Activated naive CD4-positive, alpha-beta T cell treated with anti-CD3 and anti-CD28 coated beads, Interleukin-2, amount 50 U/mL, for 24 hours (primary cell): ENCODE results near the gene CDPF1.
"Not testable (repeated sequence)": the region's sequence is repeated elsewhere in the genome, so short reads cannot be mapped to it uniquely, and the experiment has no call there.

Experiments used
- H3K27ac Mint-ChIP-seq: one replicate; pipeline ENCODE4 v1.8.0; 2021; ENCODE audit warnings: mild to moderate bottlenecking, mixed read lengths
- H3K27me3 Mint-ChIP-seq: one replicate; pipeline ENCODE4 v1.8.0; 2021; ENCODE audit warnings: mixed read lengths
- H3K36me3 Mint-ChIP-seq: one replicate; pipeline ENCODE4 v1.8.0; 2021; ENCODE audit warnings: mixed read lengths
- H3K4me1 Mint-ChIP-seq: one replicate; pipeline ENCODE4 v1.8.0; 2021; ENCODE audit warnings: mixed read lengths
- H3K4me3 Mint-ChIP-seq: one replicate; pipeline ENCODE4 v1.8.0; 2021; ENCODE audit warnings: mild to moderate bottlenecking, mixed read lengths
- H3K9me3 Mint-ChIP-seq: one replicate; pipeline ENCODE4 v1.8.0; 2021; ENCODE audit warnings: mixed read lengths

CDPF1 gene

DNA sequence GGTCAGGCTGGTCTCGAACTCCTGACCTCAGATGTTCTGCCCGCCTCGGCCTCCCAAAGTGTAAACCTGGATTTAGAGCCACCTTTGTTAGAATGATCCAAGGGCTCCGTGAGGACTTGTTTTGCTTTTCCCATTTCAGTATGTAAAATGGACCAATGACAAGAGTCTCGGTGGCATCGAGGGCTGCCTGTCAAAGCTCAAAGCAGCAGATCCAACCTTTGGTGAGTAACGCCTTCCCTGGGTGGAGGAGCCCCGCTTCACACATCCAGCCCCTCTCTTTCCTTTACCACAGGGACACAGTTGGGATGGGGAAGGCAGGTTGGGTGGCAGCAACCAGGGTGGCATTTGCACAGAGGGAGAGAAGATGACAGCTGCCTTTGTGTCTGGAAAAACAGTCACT lies 22.1 kb upstream of the CDPF1 start:
- no peaks in the 10 kb centered on the region for H3K9me3 Mint-ChIP-seq

DNA sequence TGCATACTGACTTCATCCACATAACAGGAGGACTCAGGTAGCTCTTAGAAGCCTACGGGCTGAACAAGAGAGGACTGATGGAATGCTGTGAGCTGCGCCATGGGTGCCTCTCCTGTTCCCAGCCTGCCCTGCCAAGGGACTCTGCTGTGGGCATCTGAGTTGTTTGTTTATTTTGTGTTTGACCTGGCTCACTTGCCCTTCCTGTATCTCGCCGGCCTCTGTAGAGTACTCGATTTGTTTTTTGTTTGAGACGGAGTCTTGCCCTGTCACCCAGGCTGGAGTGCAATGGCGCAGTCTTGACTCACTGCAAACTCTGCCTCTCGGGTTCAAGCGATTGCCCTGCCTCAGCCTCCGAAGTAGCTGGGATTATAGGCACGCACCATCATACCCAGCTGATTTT lies 19.5 kb upstream of the CDPF1 start:
- Mint-ChIP-seq H3K4me1 (peaks cover 15% of the 10 kb centered on the region), H3K36me3 (no peaks in the 10 kb centered on the region), H3K9me3 (no peaks in the 10 kb centered on the region), H3K27me3 (peaks cover 5% of the 10 kb centered on the region), H3K4me3 (peak overlapping the region; percentile 65), H3K27ac (no peak overlapping the region)

More for the DNA sequence above, 22.1 kb upstream of the CDPF1 start:
- Mint-ChIP-seq H3K4me3 (no peak overlapping the region), H3K4me1 (peaks cover 14% of the 10 kb centered on the region), H3K27me3 (no peaks in the 10 kb centered on the region), H3K27ac (no peak overlapping the region), H3K36me3 (peaks cover 5% of the 10 kb centered on the region)

DNA sequence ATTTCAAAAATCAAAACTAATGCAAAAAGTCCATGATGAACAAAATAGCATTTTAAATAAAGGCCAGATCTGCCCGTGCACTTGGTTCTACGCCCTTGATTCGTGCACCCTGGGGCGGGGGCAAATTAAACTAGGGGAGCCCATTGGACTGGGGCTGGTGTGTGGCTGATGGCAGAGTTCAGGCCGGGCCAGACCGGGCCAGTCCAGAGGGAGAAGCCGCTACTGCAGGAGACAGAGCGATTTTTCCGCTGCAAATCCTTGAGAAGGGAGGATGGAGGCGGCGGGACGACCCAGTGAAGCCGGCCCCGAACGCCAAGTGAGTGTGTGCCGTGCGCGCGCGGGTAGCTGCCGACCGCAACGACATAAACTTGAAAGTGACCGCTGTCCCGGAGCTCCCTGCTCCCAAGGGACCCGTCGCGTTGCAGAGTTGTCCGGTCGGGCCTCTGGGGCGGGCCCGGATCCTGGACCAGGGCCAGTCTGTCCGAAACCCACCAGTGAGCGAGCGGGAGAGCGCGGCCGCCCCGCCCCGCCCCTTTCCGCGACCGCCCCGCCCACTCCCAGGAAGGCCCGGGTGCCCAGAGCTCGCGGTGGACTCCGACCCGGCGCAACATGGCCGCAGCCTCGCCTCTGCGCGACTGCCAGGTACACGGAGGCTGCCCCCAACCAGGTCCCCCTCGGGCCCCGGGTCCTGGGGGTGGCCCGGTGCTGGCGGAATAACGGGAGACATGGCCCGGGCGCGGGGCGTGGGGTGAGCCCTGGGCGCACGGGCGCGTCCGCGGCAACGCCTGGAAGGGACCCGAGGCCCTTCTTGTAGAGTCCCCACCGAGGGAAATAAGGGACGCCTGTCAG lies 17.6 kb upstream of the CDPF1 start, which contains the start of gene TTC38:
TSS of gene TTC38 (plus strand) at position 578 of the 849 bp plus-strand sequence. CDS start at position 610, 32 bp downstream.
- H3K4me1 Mint-ChIP-seq: peaks cover 15% of the 10 kb centered on the region
- H3K27me3 Mint-ChIP-seq: peaks cover 18% of the 10 kb centered on the region
- no peak within 1 kb of the TSS for H3K27ac Mint-ChIP-seq
- H3K4me3 Mint-ChIP-seq: peak within 1 kb of the TSS; percentile 89
- no peaks in the 10 kb centered on the region for H3K9me3 Mint-ChIP-seq
- no peaks in the 10 kb centered on the region for H3K36me3 Mint-ChIP-seq

DNA sequence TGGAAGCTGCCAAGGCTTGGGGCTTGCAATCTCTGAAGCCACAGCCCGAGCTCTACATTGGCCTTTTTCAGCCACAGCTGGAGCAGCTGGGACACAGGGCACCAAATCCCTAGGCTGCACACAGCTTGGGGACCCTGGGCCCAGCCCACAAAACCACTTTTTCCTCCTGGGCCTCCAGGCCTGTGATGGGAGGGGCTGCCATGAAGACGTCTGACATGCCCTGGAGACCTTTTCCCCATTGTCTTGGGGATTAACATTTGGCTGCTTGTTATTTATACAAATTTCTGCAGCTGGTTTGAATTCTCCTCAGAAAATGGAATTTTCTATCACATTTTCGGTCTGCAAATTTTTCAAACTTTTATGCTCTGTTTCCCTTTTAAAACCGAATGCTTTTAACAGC lies 15.5 kb upstream of the CDPF1 start:
- not testable (repeated sequence) for H3K27ac Mint-ChIP-seq, H3K9me3 Mint-ChIP-seq, H3K4me3 Mint-ChIP-seq, H3K36me3 Mint-ChIP-seq
- Mint-ChIP-seq H3K27me3 (peaks cover 36% of the 10 kb centered on the region), H3K4me1 (peaks cover 15% of the 10 kb centered on the region)

DNA sequence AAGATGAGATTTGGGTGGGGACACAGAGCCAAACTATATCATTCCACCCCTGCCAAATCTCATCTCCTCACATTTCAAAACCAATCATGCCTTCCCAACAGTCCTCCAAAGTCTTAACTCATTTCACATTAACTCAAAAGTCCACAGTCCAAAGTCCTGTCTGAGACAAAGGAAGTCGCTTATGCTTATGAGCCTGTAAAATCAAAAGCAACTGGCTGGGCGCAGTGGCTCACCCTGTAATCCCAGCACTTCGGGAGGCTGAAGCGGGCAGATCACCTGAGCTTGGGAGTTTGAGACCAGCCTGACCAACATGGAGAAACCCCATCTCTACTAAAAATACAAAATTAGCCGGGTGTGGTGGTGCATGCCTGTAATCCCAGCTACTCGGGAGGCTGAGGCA lies 14.4 kb upstream of the CDPF1 start:
- Mint-ChIP-seq H3K4me1 (peaks cover 12% of the 10 kb centered on the region), H3K27me3 (peaks cover 44% of the 10 kb centered on the region)
- not testable (repeated sequence) for H3K4me3 Mint-ChIP-seq, H3K27ac Mint-ChIP-seq, H3K9me3 Mint-ChIP-seq, H3K36me3 Mint-ChIP-seq

DNA sequence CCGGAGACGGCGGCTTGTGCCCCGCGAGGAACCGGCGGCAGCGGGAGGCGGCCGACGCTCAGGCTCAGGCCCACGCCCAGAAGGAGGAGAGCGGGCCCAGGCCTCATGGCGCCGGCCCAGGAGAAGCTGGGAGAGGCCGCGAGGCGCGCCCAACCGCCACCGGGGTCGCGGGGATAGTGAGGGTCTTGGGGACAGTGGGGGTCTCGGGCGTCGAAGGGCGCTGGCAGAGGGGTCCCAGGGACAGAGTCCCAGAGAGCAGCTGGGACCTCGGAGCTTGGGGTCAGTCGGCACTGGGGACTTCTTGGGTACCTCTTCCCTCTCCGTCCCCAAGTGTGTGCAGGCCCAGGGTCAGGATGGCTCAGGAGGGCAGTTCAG lies 13.1 kb upstream of the CDPF1 start, which contains the start of gene PKDREJ:
TSS of gene PKDREJ (minus strand) at position 128 of the 375 bp plus-strand sequence. CDS start at position 107, 21 bp downstream.
- Mint-ChIP-seq H3K27ac (no peak within 1 kb of the TSS), H3K36me3 (no peaks in the 10 kb centered on the region), H3K9me3 (no peaks in the 10 kb centered on the region), H3K27me3 (peaks cover 44% of the 10 kb centered on the region), H3K4me1 (peaks cover 9% of the 10 kb centered on the region), H3K4me3 (peak within 1 kb of the TSS; percentile 44)

DNA sequence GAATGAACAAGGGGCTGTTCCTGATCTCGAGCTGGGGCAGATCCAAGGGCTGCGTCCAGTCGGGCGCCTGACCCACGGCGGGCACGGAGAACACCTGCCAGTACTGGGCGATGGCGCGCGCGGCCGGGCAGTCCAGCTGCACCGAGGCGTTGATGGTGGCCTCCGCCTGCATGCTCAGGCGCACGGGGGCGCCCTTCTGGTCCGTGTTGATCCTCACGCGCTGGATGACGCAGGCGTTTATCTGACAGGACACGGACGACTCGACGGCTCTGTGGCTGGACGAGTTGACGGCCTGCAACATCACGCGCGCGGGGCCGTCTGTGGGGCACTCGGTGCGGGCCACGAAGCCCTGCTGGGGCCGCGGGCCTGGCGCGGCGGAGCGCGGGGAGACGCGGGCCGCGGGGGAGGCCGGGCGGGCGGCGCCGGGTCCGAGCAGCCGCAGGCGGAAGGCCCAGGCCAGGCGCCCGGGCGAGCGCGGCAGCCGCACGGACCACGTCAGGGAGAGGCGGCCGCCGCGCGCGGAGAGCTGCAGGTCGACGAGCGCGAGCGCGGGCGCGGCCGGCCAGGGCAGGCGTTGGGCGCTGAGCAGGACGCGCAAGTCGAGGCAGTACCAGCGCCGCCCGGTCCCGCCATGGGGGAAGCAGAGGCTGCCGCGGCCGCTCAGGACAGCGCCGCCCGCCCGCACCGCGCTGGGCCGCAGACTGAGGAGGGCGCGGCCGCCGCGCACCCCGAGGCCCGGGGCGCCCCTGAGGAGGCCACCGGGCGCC lies 12.5 kb upstream of the CDPF1 start:
- Mint-ChIP-seq H3K36me3 (no peaks in the 10 kb centered on the region), H3K4me1 (peaks cover 6% of the 10 kb centered on the region), H3K9me3 (no peaks in the 10 kb centered on the region), H3K27me3 (peaks cover 44% of the 10 kb centered on the region), H3K27ac (no peak overlapping the region), H3K4me3 (no peak overlapping the region)

DNA sequence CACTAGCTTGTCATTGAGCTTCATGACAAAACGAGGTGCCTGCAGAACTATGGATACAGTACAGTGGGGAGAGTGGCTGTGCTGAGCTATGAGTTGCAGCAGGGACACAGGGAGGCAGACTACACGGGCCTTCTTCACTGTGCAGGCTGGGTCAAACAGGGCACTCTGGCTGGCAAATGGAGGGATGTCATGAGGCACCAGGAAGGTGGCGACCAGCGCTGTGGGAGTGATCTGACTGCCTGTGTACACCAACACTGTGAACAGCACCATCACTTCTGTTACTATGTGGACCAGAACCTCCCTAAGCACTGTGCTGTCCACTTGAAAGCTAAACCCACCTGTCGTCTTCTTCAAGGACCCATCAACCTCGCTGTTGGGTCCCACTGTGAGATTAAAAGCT lies 9.9 kb upstream of the CDPF1 start:
- Mint-ChIP-seq H3K4me1 (no peaks in the 10 kb centered on the region), H3K9me3 (no peaks in the 10 kb centered on the region), H3K4me3 (no peak overlapping the region), H3K27me3 (peaks cover 39% of the 10 kb centered on the region), H3K36me3 (no peaks in the 10 kb centered on the region), H3K27ac (no peak overlapping the region)

DNA sequence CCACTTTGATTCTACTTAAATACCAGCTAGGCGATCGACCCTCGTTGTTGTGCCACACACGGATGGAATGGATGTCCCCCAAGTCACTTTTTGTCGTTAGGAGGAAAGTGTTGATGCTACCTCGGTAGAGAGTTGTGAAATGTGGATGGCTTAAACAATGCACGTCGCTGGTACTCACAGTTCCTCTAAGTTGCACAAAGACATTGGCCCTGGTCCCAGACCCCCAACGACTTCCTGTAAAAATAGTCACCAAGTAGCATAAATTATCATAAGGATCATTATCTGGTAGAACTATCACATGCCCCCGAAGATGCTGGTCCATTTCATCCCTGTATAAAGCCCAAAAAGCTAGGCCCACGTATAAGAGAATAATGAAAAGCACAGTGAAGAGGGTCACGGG lies 9.3 kb upstream of the CDPF1 start:
- Mint-ChIP-seq H3K9me3 (no peaks in the 10 kb centered on the region), H3K27me3 (peaks cover 37% of the 10 kb centered on the region), H3K36me3 (no peaks in the 10 kb centered on the region), H3K4me3 (no peak overlapping the region), H3K27ac (no peak overlapping the region), H3K4me1 (peaks cover 2% of the 10 kb centered on the region)

DNA sequence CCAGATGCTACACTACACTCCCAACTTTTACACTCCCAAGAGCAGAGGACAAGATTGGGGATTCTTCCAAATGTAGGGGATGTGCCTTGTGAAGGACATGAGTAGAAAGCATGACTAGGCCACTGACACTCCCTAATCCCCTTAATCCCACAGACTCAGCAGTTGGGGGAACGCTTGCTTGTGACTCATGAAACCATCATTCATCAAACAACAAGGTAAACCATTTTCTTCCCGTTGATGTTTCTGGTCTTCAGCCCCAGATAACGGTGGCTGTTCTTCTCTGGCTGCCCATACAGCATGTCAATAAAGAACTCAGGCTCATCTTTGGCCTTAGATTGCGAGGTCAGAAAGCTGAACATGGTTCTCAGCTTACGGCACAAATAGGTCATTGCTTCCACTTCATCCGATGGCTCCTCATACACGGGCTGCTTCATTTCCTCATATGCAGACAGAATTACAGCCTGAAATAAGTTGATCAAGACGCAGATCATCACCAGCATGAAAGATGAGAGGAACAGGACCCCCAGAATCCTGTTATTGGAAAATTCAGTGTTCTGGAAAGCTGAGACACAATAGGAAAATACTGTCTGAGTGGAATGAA lies 6.4 kb upstream of the CDPF1 start:
- Mint-ChIP-seq H3K4me1 (peaks cover 13% of the 10 kb centered on the region), H3K4me3 (no peak overlapping the region), H3K36me3 (no peaks in the 10 kb centered on the region), H3K27ac (no peak overlapping the region), H3K27me3 (peaks cover 15% of the 10 kb centered on the region), H3K9me3 (no peaks in the 10 kb centered on the region)

DNA sequence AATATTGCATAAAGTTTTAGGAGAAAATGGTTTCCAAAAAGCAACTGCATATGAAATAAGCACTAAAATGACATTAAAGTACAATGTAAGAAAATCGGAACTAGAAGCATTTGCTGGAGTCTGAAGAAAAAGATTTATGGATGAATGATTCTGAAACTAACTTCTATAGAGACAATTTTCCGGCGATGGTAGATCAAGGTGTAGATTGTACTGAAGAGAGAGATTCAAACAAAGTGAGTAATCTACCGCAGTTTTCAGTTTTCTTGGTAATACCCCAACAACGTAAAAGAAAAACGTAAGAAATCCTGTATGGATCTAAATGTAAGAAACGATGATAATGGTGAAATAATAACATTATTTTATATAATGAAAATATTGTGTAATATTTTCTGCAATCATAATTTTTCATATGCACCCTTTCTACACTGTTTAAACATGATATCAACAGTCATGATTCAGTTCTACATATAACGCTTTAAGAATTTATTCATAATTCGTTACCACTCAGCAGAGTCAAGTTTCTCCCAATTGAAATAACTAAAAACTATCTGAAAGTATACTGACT lies 1.8 kb upstream of the CDPF1 start:
- H3K27me3 Mint-ChIP-seq: no peaks in the 10 kb centered on the region
- no peaks in the 10 kb centered on the region for H3K9me3 Mint-ChIP-seq
- peak overlapping the region; percentile 68 for H3K27ac Mint-ChIP-seq
- H3K36me3 Mint-ChIP-seq: no peaks in the 10 kb centered on the region
- peaks cover 29% of the 10 kb centered on the region for H3K4me1 Mint-ChIP-seq
- H3K4me3 Mint-ChIP-seq: peak overlapping the region; percentile 83

DNA sequence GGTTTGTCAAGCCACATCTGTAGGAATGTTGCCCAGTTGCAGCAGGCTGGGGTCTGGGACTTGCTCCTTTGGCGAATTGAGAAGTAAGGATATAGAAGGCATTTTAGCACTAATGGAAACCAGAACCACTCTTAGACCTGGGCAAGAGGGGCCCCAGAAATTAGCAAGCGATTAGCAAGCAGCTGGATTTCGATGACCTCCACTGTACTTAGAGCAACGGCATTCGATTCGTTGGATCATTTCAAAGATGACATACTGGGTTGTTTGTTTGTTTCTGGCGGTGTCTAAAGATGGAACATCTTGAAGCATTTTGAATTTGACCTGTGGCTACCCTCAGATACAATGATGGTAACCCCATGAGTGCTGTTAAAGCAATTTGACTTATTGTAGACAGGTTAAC lies 1.2 kb upstream of the CDPF1 start:
- peak overlapping the region; percentile 83 for H3K4me3 Mint-ChIP-seq
- H3K27me3 Mint-ChIP-seq: no peaks in the 10 kb centered on the region
- no peaks in the 10 kb centered on the region for H3K9me3 Mint-ChIP-seq
- H3K27ac Mint-ChIP-seq: peak overlapping the region; percentile 68
- peaks cover 29% of the 10 kb centered on the region for H3K4me1 Mint-ChIP-seq
- no peaks in the 10 kb centered on the region for H3K36me3 Mint-ChIP-seq

DNA sequence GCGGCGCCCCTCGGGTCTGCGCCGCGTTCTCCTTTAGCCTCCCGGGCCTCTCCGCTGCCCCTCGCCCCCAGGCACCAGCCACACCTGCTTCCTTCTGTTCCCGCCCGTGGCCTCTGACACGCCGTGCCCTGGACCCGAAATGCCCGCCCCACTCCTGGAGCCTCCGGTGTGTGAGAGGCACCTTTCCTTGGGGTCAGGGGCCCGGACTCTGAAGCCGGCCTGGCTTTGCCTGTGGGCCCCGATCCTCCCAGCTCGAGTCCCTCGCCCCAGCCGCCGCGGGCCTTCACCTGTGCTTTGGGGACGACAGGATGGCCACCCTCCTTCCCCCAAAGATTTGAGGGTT lies 661 bp upstream of the CDPF1 start:
- Mint-ChIP-seq H3K4me1 (peaks cover 29% of the 10 kb centered on the region), H3K27ac (peak overlapping the region; percentile 74), H3K27me3 (no peaks in the 10 kb centered on the region), H3K9me3 (no peaks in the 10 kb centered on the region), H3K4me3 (peak overlapping the region; percentile 83), H3K36me3 (no peaks in the 10 kb centered on the region)

DNA sequence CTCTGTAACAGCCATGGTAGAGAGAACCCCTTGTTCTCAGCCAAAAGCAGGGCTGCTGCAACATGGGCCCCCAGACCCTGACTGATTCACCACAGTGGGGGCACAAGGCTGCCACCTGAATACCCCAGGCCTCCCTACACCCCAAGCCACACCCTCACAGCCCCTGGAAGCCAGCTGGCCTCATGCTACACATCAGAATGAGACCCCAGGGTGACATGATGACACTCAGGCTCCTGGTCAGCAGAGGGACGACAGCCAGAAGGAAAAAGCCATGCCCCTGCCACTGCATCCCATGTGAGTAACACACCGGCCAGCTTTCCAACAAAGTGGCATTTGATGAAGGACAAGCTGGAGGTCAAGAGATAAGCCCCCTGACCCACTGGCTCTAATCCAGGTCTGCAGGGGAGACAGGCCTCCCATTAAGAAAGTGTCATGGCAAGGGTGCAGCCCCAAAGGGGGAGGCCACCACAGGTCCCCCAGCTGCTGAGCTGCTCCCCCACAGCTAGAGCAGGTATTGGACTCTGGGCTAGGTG lies 2.6 kb downstream of the CDPF1 start:
- Mint-ChIP-seq H3K9me3 (no peaks in the 10 kb centered on the region), H3K36me3 (no peaks in the 10 kb centered on the region), H3K27me3 (no peaks in the 10 kb centered on the region), H3K4me1 (peaks cover 23% of the 10 kb centered on the region), H3K4me3 (no peak overlapping the region), H3K27ac (no peak overlapping the region)

DNA sequence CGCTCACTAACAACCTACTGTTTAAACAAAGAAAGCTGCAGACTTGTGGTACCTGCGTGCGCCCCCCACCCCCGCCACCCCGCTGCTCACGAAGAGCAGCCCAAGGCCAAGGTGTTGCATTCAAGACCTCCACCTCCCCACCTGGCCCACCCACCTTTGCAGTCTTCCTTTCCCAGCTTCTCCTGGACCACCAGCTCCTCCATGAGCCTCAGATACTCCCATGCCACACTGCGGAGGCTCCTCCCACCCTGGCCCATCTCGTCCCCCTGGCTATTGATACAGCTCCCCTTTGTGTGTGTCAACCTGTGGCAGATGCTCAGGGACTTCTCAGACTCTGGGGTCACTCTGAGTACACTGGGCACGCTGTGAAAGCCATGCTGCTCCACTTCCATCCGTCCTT lies 3.9 kb downstream of the CDPF1 start:
- no peaks in the 10 kb centered on the region for H3K36me3 Mint-ChIP-seq
- H3K4me3 Mint-ChIP-seq: no peak overlapping the region
- H3K9me3 Mint-ChIP-seq: no peaks in the 10 kb centered on the region
- H3K4me1 Mint-ChIP-seq: peaks cover 13% of the 10 kb centered on the region
- no peaks in the 10 kb centered on the region for H3K27me3 Mint-ChIP-seq
- H3K27ac Mint-ChIP-seq: no peak overlapping the region
